HAP-1 (cell line): ENCODE results near the gene TRPM2.

ENCODE experiments used
- DNase-seq, 2 experiments: peaks; one replicate each; pipeline ENCODE4 v3.0.0-alpha.2; 2016 to 2020; ENCODE audit warnings: low spot score in 2 of 2
- H3K27me3 ChIP-seq: fragments of 250-450 bp; sonication (Bioruptor Pico); 2 replicates; pipeline ENCODE4 v1.5.1; 2020; ENCODE audit warnings: low read depth, mild to moderate bottlenecking, moderate library complexity
- H3K36me3 ChIP-seq: fragments of 250-450 bp; sonication (Bioruptor Pico); replicated peaks from 2 replicates; pipeline ENCODE4 v1.5.1; 2020; ENCODE audit warnings: mild to moderate bottlenecking
- H3K4me1 ChIP-seq: fragments of 250-450 bp; sonication (Bioruptor Pico); 2 replicates; pipeline ENCODE4 v1.5.1; 2020; ENCODE audit warnings: mild to moderate bottlenecking
- H3K4me3 ChIP-seq: fragments of 250-450 bp; sonication (Bioruptor Pico); 2 replicates; pipeline ENCODE4 v1.5.1; 2020; ENCODE audit warnings: mild to moderate bottlenecking, moderate library complexity
- H3K9me3 ChIP-seq: fragments of 250-450 bp; sonication (Bioruptor Pico); 2 replicates; pipeline ENCODE4 v1.5.1; 2020; ENCODE audit warnings: mild to moderate bottlenecking, moderate library complexity
- in situ Hi-C: fragments of 300-500 bp; cut with MboI; formaldehyde crosslinking; loops from 3 replicates; pipeline ENCODE4 v1.14.3; 2020; ENCODE audit warnings: low sequenced_read_pairs, inconsistent platforms, mixed read lengths

The TRPM2 gene

GRCh38 chr21:44443891-44444285 lies 90.5 kb downstream of the TRPM2 start:
- H3K4me1 ChIP-seq = no peaks in the 10 kb centered on the region
- H3K36me3 ChIP-seq = no peaks in the 10 kb centered on the region
- DNase-seq = no peak
- no peaks in the 10 kb centered on the region for H3K9me3 ChIP-seq
- peaks cover 19% of the 10 kb centered on the region for H3K27me3 ChIP-seq
- no peak overlapping the region for H3K4me3 ChIP-seq
- in situ Hi-C loops = no loop called here

GRCh38 chr21:44444286-44444931 lies 91.0 kb downstream of the TRPM2 start:
- Histone ChIP-seq H3K27me3 (peaks cover 21% of the 10 kb centered on the region), H3K36me3 (no peaks in the 10 kb centered on the region), H3K4me1 (no peaks in the 10 kb centered on the region), H3K4me3 (no peak overlapping the region), H3K9me3 (no peaks in the 10 kb centered on the region)
- DNase-seq = peak in 1 of 2 experiments; percentile 57
- in situ Hi-C loops = no loop called here

GRCh38 chr21:44445145-44445812 lies 91.9 kb downstream of the TRPM2 start:
- in situ Hi-C loops = no loop called here
- DNase-seq = no peak
- peaks cover 28% of the 10 kb centered on the region for H3K27me3 ChIP-seq
- no peaks in the 10 kb centered on the region for H3K4me1 ChIP-seq
- no peaks in the 10 kb centered on the region for H3K36me3 ChIP-seq
- no peak overlapping the region for H3K4me3 ChIP-seq
- no peaks in the 10 kb centered on the region for H3K9me3 ChIP-seq

GRCh38 chr21:44448651-44449131 lies 95.3 kb downstream of the TRPM2 start:
- in situ Hi-C loops = no loop called here

GRCh38 chr21:44449473-44450363 lies 96.3 kb downstream of the TRPM2 start:
- no peak for DNase-seq
- Histone ChIP-seq H3K4me1 (no peaks in the 10 kb centered on the region), H3K9me3 (no peaks in the 10 kb centered on the region), H3K27me3 (peaks cover 42% of the 10 kb centered on the region), H3K4me3 (no peak overlapping the region), H3K36me3 (no peaks in the 10 kb centered on the region)
- in situ Hi-C loops = no loop called here

More at GRCh38 chr21:44448651-44449131, 95.3 kb downstream of the TRPM2 start:
- H3K9me3 ChIP-seq = no peaks in the 10 kb centered on the region
- peaks cover 42% of the 10 kb centered on the region for H3K27me3 ChIP-seq
- no peak for DNase-seq
- no peaks in the 10 kb centered on the region for H3K36me3 ChIP-seq
- H3K4me1 ChIP-seq = no peaks in the 10 kb centered on the region
- H3K4me3 ChIP-seq = no peak overlapping the region

- Histone ChIP-seq H3K4me1 (no peaks in the 10 kb centered on the region), H3K4me3 (no peak overlapping the region), H3K9me3 (no peaks in the 10 kb centered on the region), H3K36me3 (no peaks in the 10 kb centered on the region), H3K27me3 (peaks cover 42% of the 10 kb centered on the region)
- no peak for DNase-seq
- in situ Hi-C loops = no loop called here
Observed at GRCh38 chr21:44450402-44450801, 97.0 kb downstream of the TRPM2 start.

- in situ Hi-C loops = no loop called here
- no peaks in the 10 kb centered on the region for H3K9me3 ChIP-seq
- no peaks in the 10 kb centered on the region for H3K36me3 ChIP-seq
- H3K4me1 ChIP-seq = no peaks in the 10 kb centered on the region
- H3K27me3 ChIP-seq = peaks cover 42% of the 10 kb centered on the region
- DNase-seq = no peak
- no peak overlapping the region for H3K4me3 ChIP-seq
Observed at GRCh38 chr21:44450999-44451398, 97.6 kb downstream of the TRPM2 start.

GRCh38 chr21:44453120-44453519 lies 99.7 kb downstream of the TRPM2 start:
- in situ Hi-C loops = no loop called here
- Histone ChIP-seq H3K36me3 (no peaks in the 10 kb centered on the region), H3K4me1 (no peaks in the 10 kb centered on the region), H3K9me3 (no peaks in the 10 kb centered on the region), H3K4me3 (no peak overlapping the region), H3K27me3 (peaks cover 29% of the 10 kb centered on the region)
- no peak for DNase-seq

GRCh38 chr21:44454058-44454457 lies 100.6 kb downstream of the TRPM2 start:
- no peak overlapping the region for H3K4me3 ChIP-seq
- peaks cover 23% of the 10 kb centered on the region for H3K27me3 ChIP-seq
- no peaks in the 10 kb centered on the region for H3K36me3 ChIP-seq
- no peaks in the 10 kb centered on the region for H3K9me3 ChIP-seq
- in situ Hi-C loops = no loop called here
- DNase-seq = no peak
- no peaks in the 10 kb centered on the region for H3K4me1 ChIP-seq

- Histone ChIP-seq H3K36me3 (no peaks in the 10 kb centered on the region), H3K9me3 (no peaks in the 10 kb centered on the region), H3K4me3 (peak within 1 kb of the TSS; percentile 34), H3K27me3 (peaks cover 17% of the 10 kb centered on the region), H3K4me1 (no peaks in the 10 kb centered on the region)
- DNase-seq = peak; percentile 73 to 96
- in situ Hi-C loops = no loop called here
Observed at GRCh38 chr21:44454747-44455523, 101.5 kb downstream of the TRPM2 start, which contains the start of gene LRRC3. LRRC3 (plus strand) TSS chr21:44455510; CDS start chr21:44456645, 1,135 bp downstream.

GRCh38 chr21:44455524-44456213 lies 102.2 kb downstream of the TRPM2 start:
- peak; percentile 4 to 47 for DNase-seq
- Histone ChIP-seq H3K4me1 (no peaks in the 10 kb centered on the region), H3K4me3 (peak overlapping the region; percentile 34), H3K27me3 (peaks cover 10% of the 10 kb centered on the region; the same call in 1 of the 2 replicates), H3K36me3 (no peaks in the 10 kb centered on the region), H3K9me3 (no peaks in the 10 kb centered on the region)
- in situ Hi-C loops = no loop called here

- no peaks in the 10 kb centered on the region for H3K36me3 ChIP-seq
- in situ Hi-C loops = no loop called here
- peak overlapping the region; percentile 34 for H3K4me3 ChIP-seq
- no peaks in the 10 kb centered on the region for H3K9me3 ChIP-seq
- DNase-seq = no peak
- no peaks in the 10 kb centered on the region for H3K4me1 ChIP-seq
- peaks cover 7% of the 10 kb centered on the region; the same call in 1 of the 2 replicates for H3K27me3 ChIP-seq
Observed at GRCh38 chr21:44456214-44456914, 102.9 kb downstream of the TRPM2 start.
